ENCODE results near the gene ADSS1.

GRCh38 chr14:104767634-104767918 lies 43.5 kb downstream of the ADSS1 start:
- TF ChIP-seq CTCF (IDR thresholded peaks at IDR 0.05): no peak
- TF ChIP-seq POLR2A (IDR thresholded peaks at IDR 0.05): no peak

All from esophagus squamous epithelium (tissue), 4 donors.